Germinal center (tissue), 1 donor: ENCODE measurements around the gene PLEKHJ1.

ENCODE experiments used
- DNase-seq: peaks from one replicate; pipeline ENCODE4 v3.0.0; 2012; ENCODE audit warnings: mixed read lengths, low spot score

The PLEKHJ1 gene

DNA sequence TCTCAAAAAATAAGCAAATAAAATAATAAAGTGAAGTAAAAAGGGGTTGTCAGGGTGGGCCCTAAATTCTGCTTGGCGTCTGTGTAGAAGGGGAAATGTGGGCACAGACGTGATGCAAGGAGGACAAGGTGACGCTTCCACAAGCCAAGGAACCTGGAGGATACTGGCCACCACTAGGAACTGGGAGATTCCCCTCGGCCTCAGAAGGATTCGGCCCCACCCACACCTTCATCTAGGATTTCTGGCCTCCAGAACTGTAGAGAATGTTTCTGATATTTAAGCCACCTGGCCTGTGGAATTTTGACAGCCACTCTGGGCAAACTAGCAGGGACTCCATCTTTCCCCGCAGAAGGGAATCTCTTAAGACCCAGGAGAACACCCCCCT lies 1.1 kb downstream of the PLEKHJ1 start:
- DNase-seq, result no peak

DNA sequence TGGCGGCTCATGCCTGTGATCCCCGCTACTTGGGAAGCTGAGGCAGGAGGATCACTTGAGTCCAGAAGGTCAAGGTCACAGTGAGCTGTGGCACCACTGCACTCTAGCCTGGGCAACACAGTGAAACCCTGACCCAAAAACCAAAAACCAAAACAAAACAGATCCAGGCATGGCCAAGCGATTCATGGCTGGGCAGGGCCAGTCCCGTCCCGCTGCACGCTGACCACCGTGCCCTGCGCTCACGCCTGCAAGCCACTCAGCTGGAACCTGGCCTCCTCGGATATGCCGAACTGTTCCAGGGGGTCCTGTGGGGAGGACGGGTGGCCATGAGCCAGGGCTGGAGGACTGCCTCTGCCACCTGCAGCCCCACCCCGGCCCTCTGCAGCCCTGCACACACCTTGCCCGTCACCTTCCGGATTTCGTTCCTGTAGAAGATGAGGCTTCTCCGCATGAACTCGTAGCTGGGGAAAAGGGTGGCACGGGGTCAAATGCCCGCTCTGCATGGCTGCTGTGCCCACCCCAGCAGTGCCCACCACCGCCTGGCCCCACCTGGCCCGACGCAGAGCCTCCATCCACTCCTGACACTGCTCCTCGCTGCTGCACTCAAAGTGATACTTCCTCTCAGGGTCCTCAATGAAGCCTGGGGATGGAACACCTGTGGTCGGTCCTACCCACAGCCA lies 2.4 kb downstream of the PLEKHJ1 start:
- DNase-seq, result no peak

DNA sequence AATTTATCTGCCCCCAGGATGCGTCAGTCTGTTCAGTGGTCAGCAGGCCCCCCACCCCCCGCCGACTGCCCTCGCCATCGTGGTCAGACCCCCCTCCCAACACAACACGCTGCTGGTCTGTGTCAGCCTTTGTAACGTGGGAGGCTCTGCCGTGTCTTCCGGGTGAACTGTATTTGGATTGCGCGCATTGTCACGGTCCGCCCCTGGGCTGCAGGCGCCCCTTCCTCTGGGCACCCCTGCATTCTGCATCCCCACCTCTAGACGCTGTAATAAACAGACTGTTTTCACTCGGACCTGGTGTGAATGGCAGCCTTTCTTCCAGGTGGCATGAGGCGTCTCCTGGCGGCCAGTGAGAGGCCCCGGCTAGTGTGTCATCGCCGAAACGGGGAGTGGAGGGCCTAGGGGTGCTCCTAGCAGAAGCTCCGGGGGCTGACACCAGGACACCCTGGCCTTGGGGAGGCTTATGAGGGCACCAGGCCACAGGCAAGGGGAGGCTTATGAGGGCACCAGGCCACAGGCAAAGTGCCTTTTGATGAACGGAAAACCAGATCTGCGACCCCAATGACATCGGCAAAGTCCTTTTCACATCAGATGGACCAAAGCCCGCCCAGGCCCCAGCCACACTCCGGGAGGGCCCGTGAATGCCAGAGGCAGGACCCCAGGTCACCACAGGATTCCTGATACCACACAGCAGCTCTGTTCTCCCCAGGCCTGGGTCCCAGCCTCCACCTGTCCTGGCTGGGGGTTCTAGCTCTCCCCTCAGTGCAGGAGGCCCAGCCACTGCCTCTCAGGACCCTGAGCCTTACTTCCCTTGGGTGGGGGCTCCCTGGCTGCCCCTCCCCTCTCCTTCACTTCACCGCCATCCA lies 3.6 kb downstream of the PLEKHJ1 start:
- no peak for DNase-seq

DNA sequence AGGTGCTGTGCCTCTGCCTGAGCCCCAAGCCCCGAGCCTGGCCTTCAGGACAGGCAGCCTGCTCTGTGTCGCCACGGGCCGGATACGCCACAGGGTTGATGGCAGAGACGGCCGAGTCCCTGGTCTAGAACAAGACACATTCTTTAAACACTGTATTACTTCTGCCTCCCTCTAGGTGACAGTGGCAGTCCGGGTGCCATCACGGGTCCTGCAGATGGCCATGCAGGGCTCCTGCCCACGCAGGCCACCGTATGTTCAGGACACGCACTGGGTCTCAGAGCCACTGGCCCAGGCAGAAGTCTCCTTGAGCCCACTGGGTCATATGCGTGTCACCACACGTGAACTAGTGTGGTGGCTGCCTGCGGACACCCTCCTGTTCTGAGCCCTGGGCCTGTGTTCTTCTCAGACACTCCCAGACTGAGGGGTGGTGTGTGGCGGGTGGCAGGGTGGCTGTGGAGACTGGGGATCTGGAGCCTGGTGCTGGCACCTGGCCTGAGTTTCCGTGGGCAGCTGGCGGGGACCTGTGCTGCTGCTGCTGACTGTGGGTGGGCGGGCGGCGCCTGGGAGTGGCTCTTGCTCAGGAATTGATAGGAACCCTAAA lies 4.4 kb downstream of the PLEKHJ1 start:
- DNase-seq, result no peak

DNA sequence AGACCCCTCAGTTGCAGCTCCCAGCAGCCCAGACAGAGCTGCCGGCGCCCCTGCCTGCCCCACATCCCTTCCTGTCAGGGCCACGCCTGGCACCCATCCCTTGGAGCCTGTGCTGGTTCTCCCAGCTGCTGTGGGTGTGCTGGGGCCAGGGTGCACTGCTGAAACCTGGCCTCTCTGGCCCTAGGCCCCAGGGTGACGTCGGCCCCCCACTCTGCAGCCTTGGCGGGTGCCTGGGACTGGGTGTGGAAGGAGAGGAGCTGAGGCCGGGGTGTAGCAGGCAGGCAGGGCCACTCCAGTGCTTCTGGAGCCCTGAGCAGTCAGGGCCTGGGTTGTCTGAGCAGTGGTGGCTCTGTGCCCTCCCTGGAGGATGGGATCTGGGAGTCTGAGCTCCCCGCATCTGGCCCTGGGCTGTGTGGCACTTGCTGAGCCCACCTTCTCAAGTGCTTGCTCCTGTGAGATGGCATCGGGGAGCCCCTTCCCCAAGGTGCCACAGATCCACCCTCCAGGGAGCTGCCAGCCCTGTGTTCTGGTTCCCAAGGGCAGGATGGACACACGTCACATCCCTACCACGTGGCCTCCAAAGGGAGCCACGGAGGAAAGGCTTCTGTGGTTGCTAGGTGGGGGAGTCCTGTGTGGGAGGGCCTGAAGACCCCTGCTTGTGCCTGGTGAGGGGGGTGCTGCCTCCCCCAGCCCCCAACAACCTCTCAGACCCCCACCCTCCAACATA lies 5.2 kb downstream of the PLEKHJ1 start:
- DNase-seq, result no peak

DNA sequence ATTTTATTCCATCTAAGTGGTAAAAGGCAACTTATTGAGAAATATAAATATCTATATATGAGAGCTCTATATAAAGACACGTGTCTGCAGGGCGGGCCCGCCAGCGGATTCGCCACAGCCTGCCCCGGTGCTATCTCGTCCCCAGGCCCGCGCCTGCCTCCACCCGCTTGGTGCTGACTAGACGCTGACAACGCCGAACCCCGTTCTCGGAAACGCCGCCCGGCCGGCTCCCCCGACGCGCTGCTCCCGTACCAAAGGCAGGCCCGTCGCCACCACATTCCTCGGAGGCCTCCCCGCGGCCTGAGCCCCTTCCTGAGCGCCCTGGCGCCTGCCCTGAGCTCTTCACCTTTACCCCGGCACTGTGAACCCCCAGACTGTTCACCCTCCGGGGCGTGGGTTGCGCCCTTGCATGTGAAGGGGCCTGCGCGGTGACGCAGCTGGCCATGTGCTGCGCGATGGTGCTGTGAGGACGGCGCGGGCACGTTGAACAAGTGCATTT lies 6.0 kb downstream of the PLEKHJ1 start:
- DNase-seq, result no peak

DNA sequence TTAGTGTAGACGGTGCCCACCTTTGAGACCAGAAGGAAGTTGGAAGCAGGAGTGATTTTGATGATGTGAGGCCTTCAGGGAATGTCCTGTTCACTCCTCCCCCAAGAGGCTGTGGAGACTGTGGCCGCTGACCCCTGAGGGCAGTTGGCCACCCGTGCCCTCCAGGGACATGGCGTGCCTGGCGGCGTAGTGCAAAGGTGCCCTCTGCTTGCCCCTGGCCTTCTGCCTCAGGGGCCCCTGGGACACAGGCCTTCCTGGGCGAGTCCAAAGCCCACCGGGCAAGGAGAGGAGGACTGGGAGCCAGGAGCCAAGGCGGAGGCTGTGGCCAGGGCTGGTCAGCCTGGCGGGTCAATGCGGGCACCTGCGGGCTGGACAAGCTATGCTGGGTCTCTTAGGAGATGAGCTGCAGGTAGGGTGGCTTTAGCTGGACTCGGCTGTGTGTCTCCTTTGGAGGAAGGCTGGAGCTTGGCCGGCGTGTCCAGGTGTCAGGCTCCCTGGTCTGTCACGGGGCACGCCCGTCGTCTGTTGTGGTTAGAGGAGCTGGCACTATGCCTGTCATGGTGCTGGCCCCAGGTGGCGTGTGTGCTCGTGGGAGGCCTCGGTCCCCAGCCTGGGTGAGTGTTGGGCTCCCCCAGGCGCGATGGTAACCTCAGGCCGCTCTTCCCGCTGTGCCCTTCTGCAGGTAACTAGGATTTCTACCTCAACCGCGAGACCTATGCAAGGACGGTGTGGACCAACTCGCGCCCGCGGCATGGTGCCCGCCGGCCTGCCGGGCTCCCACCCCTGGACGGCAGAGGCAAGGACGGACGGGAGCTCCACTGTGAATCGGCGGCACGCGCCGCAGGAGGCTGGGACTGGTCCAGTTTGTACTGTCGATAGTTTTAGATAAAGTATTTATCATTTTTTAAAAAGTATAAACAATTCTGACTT lies 6.8 kb downstream of the PLEKHJ1 start:
- DNase-seq, result no peak

DNA sequence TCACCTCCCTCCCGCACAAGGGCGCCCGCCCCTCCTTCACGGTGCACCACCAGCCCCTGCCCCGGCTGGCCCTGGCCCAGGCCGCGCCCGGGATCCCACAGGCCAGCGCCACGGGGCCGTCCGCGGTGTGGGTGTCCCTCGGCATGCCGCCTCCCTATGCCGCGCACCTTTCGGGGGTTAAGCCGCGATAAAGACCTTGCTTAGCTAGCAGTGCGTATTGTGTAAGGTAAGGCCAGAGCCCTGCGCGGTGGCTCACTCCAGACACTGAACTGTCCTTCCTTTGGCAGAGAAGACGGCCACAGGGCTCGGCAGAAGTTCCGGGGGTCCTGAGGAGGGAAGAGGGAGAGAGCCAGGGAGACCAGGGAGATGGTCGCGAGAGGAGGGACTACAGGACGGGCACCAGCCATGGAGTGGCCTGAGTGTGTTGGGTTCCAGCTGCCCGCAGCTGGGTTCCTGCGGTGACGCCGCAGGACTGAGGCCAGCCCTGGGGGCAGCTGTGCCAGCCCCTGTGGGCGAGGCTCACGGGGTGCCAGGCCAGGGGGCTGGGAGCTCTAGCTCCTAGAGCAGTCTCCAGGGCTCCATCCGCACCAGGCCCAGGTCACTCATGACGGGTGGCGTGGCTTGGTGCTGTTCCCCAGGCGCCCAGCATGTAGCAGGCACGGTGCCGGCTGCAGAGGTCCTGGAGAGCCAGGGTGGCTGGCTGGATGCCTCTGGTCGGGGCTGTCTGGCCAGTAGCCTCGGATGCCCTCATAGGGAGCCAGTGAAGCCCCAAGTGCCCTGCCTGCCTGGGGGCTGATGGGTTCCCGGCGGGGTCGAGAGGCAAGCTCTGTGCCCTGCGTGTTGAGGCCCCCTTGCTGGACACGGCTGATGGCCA lies 7.7 kb downstream of the PLEKHJ1 start:
- no peak for DNase-seq

DNA sequence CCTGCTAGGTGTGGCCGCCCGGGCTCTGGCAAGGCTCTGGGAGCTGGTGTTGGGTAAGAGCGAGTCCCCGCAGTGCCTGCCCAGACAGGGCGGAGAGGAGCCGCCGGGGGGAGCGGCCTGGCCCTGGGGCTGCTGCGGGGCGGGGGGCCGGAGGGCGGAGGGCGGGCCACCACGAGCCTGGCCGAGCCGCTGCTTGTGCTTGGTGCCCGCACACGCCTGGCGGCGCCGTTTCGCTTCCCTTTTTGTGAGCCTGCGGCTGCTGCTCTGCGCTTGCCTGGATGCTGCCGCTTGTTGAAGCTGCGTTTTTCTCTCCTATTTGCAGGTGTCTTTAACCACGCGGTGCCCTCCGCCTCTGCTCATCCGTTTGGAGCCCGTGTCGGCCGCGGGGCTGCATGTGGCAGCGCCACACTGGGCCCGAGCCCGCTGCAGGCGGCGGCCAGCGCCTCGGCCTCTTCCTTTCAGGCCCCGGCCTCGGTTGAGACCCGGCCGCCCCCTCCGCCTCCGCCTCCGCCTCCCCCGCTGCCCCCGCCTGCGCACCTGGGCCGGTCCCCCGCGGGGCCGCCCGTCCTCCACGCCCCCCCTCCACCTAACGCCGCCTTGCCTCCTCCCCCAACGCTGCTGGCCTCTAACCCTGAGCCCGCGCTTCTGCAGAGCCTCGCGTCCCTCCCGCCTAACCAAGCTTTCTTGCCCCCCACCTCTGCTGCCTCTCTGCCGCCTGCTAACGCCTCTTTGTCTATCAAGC lies 8.5 kb downstream of the PLEKHJ1 start:
- DNase-seq, result peak; percentile 66

DNA sequence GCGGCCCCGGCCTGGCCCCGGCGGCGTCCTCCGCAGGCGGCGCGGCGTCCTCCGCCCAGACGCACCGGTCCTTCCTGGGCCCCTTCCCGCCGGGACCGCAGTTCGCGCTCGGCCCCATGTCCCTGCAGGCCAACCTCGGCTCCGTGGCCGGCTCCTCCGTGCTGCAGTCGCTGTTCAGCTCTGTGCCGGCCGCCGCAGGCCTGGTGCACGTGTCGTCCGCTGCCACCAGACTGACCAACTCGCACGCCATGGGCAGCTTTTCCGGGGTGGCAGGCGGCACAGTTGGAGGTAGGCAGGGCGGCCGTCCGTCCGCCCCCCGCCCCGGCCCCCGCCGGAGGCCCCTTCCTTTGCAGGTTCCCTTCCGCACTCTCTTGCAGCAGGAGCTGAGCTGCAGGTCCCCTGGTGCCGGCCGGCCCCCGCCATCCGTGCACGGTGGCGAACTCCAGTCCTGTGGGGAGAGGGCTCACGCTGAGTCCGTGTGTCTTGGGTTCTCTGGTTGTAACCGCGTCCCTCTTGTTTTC lies 9.2 kb downstream of the PLEKHJ1 start:
- no peak for DNase-seq

DNA sequence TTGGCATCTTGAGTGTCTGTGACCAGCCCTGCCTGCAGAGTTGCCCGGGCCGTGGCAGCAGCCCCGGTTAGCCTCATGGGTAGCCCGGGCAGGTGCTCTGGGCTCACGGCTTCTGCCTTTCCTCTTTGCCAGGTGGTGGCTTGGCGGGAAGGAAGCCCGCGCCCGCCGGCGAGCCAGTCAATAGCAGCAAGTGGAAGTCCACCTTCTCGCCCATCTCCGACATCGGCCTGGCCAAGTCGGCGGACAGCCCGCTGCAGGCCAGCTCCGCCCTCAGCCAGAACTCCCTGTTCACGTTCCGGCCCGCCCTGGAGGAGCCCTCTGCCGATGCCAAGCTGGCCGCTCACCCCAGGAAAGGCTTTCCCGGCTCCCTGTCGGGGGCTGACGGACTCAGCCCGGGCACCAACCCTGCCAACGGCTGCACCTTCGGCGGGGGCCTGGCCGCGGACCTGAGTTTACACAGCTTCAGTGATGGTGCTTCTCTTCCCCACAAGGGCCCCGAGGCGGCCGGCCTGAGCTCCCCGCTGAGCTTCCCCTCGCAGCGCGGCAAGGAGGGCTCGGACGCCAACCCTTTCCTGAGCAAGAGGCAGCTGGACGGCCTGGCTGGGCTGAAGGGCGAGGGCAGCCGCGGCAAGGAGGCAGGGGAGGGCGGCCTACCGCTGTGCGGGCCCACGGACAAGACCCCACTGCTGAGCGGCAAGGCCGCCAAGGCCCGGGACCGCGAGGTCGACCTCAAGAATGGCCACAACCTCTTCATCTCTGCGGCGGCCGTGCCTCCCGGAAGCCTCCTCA lies 9.9 kb downstream of the PLEKHJ1 start:
- no peak for DNase-seq

DNA sequence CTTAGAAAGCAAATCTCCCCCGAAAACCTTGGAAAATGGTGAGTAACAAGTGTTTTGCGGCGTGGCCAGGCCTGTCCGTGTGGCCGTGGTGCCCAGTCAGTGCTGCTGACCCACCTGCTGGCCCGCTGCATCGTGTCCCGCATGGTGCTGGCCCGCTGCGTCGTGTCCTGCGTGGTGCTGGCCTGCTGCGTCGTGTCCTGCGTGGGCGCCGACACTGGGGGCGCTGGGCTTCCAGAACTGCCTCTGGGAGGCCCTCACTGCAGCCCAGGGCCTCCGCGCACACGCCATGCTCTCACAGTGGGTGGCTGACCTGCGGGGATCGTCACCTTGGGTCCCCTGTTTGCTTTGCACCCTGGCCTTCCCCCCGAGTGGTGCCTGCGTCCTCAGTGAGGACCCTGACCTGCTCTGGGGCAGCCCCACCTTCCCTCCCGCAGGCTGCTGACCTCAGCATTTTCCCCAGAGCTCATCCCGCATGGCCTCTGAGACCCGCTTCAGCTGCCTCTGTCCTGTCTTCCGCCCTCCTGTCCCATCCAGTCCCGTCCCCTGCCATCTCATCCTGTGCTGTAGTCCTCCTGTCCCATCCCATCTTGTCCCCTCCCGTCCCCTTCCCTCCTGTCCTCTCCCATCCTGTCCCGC lies 10.6 kb downstream of the PLEKHJ1 start:
- DNase-seq, result no peak

DNA sequence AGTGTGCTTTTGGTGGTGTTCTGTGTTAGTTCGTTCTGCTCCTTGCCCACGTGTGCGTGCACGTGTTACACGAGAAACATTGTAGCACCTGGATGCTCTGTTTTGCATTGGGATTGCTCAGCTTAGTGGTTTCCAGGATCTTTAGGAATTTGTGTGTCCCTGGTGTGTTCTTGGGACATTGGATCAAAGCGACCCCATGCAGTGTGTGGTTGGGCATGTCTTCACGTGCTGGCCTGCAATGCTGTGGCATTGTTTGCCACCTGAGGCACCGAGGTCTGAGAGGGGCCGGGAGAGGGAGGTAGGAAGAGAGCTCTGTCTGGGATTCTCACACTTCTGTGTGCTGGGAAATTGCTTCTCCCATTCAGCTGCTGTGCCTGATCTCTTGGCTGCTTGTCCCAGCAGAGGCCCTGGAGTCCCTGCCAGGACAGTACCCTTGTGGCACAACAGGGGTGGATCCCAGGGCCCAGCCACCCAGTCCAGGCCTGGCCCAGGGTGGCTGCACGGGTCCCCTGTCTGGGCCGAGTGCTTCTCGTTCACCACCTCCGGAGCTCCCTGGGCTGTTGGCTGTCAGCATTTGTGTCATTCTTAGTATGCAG lies 11.3 kb downstream of the PLEKHJ1 start:
- DNase-seq, result no peak

DNA sequence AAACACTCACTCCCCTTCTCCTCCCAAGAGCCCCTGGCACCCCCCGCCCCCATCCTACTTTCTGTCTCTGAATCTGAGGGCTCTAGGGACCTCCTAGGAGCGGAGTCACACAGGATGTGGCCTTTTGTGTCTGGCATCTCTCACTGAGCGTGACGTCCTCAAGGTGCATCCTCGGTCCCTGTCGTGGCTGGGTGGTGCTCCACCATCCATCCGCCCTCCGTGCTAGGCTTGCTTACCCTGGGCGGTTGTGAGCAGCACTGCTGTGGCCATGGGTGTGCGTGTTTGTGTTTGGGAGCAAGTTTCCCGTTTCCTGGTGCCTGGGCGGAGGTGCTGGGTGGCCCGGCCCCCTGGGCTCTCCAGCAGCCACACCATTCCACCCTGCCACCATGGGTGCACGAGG lies 12.2 kb downstream of the PLEKHJ1 start:
- peak; percentile 78 for DNase-seq

DNA sequence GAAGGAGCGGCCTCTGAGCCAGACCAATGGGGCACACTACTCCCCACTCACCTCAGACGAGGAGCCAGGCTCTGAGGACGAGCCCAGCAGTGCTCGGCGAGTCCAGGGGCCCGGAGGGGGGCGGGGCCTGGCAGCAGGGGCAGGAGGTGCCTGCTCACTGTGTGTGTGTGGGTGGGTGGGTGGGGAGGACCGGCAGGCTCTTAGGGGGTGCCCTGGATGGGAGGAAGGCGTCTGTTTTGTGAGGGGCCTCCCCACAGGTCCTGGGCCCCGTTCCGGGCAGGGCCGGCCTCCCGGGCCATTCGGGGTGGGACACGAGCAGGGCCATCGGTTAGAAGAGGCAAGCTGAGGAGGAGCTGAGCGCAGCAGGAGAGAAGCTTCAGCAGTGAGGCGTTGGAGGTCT lies 12.7 kb downstream of the PLEKHJ1 start:
- peak; percentile 16 for DNase-seq

DNA sequence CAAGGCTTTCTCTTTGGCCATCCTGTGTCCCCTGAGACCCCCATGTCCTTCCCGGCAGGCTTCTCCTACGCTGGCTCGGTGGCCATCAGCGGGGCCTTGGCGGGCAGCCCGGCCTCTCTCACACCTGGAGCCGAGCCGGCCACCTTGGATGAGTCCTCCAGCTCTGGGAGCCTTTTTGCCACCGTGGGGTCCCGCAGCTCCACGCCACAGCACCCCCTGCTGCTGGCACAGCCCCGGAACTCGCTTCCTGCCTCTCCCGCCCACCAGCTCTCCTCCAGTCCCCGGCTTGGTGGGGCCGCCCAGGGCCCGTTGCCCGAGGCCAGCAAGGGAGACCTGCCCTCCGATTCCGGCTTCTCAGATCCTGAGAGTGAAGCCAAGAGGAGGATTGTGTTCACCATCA lies 14.2 kb downstream of the PLEKHJ1 start:
- no peak for DNase-seq

DNA sequence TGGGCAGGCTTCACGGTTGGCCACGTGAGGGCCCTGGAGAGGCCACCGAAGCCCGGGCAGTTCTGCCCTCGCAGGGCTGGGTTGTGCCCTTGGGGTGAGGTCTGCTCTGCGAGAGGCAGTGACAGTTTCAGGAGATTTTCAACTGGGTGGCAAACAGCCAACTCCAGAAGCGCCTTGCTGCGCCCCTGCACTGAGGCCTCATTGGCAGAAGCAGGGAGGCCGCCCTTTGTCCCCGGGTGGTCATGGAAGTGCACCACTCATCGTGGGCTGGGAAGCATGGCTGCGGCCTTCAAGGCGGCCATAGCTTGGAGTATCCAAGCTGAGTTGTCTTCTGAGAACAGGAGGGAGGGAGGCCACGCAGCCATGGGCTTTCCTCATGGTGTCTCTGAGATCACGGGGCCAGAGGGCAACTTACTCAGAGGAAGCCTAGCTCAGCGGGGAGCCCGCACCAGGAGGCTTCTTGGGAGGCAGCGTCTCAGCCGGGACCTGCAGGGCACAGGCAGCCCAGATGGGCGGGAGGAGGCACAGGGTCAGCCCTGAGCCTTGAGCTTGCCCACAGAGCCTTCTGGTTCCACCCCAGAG lies 14.8 kb downstream of the PLEKHJ1 start:
- no peak for DNase-seq
